GM19035 (cell line): ENCODE measurements around the gene FSTL3.

Experiments
- ATAC-seq: cut with Tn5 transposase; IDR thresholded peaks from one replicate; pipeline ENCODE4 v1.9.1; 2021; ENCODE audit not compliant: unreplicated experiment

Gene FSTL3

DNA sequence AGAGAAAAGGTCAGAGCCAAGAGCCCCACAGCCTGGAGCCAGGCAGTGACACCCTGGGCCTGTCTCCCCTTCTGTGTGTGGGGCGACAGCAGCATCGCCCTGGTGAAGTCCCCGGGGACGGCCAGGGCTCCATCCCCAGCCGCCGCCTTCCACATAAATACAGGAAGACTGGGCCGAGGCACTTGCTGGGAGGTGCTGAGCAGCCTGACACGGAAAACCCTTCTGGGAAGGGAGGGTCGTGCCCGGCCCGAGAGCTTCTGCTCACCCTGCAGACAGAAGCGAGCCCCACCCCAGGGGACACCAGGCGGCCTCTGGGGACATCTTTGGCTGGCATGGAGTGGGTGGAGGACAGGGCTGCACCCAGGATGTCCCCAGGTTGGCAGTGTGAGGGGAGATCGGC is 31.4 kb upstream of the FSTL3 start:
- no peak for ATAC-seq

- no peak for ATAC-seq
Observed at GRCh38 chr19:645912-646778, 30.0 kb upstream of the FSTL3 start.

DNA sequence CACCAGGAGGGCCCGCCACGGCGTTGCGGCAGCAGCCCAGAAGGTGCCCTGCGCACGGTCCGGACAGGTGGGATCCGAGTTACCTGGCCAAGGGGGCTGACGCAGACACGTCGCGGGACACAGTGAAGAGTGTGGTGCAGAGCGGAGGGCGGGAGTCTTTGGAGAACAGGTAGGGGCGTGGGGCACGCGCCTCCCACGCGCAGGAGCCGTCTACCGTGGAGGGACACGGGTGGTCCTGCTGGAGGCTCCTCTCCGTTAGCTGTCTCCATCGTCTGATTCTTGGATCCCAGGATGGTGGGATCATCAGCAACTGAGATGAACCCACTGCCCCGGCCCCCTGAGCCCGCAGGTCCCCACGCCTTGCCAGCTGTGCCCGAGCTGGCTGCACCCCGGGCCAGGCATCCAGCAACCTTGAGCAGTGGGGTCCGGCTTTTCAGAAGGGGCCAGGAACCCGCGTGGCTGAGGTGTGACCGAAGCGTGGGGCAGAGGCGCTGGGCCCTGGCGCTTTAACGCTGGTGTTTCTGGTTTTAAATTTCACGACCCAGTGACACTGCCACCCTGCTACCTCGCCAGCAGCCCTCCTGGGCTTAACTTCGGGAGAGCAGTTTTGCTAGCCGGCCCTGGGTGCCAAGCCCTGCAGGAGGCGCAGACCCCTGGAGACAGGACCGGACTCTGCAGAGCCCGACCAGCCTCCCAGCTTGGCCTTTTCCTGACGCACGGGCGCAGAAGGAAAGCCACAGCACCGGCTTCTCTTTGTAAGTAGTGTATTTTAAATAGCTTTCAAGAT is 29.2 kb upstream of the FSTL3 start:
- no peak for ATAC-seq

- no peak for ATAC-seq
Observed at GRCh38 chr19:647566-648284, 28.5 kb upstream of the FSTL3 start.

GRCh38 chr19:648305-648704 is 27.9 kb upstream of the FSTL3 start:
- no peak for ATAC-seq

- no peak for ATAC-seq
Observed at GRCh38 chr19:648904-649801, 27.0 kb upstream of the FSTL3 start.

DNA sequence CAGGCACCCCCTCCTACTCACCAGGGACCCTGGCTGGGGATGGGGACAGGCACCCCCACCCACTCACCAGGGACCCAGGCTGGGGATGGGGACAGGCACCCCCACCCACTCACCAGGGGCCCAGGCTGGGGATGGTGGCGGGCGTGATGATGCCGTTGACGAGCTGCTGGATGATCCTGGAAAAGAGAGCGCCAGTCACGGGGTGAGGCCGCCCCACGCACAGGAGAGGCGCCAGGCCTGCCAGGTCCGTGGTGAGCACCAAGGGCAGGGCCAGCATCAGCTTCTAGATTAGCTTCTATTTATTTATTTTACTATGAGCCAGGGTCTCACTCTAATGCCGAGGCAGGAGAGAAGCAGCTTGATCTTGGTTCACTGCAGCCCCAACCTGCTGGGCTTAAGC is 26.1 kb upstream of the FSTL3 start:
- ATAC-seq: no peak

- no peak for ATAC-seq
Observed at GRCh38 chr19:651114-651818, 24.9 kb upstream of the FSTL3 start.

DNA sequence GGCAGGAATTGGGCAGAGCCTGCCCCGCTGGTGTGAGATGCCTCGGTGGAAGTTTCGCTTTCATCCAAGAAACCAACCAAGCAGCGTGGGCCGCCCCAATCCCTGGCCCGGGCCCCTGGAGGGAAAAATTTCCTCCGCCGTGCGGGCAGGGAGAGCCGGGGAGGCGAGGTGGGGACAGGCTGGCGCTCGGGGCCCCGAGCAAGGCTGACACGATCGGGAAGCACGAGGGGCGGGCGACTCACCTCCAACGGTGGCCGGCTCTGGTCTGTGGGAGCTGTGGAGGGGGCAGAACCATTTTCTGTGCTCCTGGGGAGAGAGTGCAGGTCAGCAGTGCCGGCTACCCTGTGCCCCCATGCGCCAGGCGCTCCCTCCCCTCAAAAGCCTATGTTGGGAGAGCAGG is 24.2 kb upstream of the FSTL3 start:
- no peak for ATAC-seq

GRCh38 chr19:652467-653389 is 23.5 kb upstream of the FSTL3 start:
- no peak for ATAC-seq

GRCh38 chr19:653425-653824 is 22.8 kb upstream of the FSTL3 start:
- no peak for ATAC-seq

- no peak for ATAC-seq
Observed at GRCh38 chr19:655691-656090, 20.5 kb upstream of the FSTL3 start.

DNA sequence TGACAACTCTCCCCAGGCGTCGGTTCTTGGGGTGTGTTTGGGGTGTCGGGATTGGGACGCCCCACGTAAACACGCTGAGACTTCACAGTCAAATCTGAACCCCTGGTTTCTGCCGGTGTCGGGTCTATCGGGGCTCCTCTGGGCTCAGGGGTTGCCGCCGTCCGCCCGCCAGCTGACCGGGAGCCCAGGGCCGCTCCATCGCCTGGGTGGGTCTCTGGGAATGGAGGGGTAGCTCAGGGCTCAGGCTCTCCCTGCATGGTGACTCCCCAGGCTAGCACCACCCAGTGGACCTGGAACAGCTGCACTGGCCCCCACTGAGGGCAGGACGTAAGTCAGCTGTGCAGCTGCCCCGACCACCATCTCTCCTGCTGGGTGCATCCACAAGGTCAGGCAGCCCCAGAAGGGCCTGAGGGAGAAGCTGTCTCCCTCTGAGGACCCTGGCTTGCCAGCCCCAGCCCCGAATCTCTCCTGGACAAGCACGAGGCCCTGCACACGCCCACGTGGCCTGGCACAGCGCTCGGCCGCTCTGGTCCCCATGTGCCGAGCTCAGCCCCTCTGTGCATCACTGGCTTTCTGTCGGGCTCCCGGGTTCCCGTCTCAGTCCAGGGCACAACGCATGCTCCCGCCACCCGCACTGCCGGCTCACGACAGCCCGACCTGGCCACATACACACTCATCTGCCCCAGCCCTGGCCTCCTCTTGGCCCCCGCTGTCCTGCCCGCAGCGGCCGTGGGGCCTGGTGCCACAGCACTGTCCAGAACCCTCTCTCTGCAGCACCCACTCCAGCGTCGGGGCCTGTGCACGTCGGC is 19.2 kb upstream of the FSTL3 start:
- ATAC-seq: no peak

DNA sequence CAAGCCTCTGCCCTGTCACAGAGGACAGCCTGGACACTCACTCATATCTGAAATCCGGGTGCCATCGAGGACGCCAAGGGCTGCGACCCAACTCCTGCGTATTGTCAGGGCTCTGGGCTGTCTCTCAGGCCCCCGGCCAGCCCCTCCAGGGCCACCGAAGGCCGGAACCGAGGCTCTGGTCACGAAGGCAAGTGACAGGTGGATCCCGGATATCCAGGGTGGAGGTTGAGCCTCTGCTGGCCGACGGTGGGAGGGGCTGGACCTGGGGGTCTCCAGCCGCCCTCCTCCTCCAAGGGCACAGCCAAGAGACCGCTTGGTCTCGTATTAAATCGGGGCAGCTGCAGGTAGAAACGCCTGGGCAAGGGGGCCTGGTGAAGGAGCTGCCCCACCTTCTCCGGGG is 18.6 kb upstream of the FSTL3 start:
- ATAC-seq: no peak

GRCh38 chr19:658059-658839 is 17.9 kb upstream of the FSTL3 start:
- ATAC-seq: no peak

DNA sequence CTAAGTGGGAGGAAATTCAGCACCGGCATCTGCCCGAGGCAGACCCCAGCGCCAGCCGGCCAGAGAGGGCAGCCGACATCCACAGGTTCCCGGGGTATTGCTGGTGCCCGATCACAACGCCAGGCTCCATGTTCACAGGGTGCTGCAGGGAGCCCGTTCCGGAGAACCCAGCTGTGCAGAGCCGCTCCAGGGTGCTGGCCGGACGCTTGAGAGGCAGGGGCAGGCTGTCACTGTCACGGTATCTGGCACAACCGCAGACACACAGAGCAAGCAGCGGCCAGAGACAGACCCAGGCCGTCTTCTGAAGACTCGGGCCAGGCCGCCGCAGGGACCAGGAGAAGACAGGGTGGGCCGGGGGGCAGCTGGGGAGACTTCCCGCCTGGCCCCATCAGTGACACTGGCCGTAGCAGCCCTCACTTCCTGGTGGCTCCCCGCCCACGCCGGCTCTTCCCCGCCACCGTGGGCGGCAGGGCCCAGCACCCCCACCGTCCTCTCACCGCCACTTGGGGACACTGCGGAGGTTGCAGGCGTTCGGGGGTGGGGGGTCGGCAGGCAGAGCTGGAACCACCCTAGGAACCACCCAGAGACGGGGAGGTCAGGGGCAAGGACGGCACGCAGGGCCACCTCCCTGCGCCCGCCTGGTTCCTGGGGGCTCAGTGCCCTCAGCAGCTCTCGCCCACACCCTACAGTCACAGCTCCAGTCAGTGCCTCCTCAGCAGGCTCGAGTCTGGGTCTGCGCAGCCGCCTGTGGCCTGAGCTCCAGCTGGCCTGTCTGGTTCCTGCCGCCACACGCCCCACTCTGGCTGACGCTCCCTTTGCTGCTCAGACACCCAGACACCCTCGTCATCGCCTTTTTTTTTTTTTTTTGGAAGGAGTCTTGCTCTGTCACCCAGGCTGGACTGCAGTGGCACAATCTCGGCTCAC is 17.0 kb upstream of the FSTL3 start:
- ATAC-seq: no peak
